ENCODE measurements around the gene TSPAN15.

GRCh38 chr10:69403066-69403465, 48.2 kb upstream of the TSPAN15 start:
- TF ChIP-seq ZNF384 (IDR thresholded peaks at IDR 0.05) (no peak), FOXK2 (IDR thresholded peaks at IDR 0.05) (no peak), L3MBTL2 (conservative IDR thresholded peaks at IDR 0.05) (no peak), SP1 (IDR thresholded peaks at IDR 0.05) (no peak), SUZ12 (IDR thresholded peaks at IDR 0.05) (no peak), FOXM1 (IDR thresholded peaks at IDR 0.05; ENCODE audit: borderline replicate concordance) (no peak)

Measured in HEK293T (cell line).